ENCODE data around the gene MB21D2. TPM values are rescaled to one million over a fixed set of nuclear protein-coding genes. Genes with fewer than 3 reads are reported as not detected.

Gene MB21D2
- total and polyA plus RNA-seq, 2 experiments from 2014 or later = 8.1 to 35.9 TPM

DNA sequence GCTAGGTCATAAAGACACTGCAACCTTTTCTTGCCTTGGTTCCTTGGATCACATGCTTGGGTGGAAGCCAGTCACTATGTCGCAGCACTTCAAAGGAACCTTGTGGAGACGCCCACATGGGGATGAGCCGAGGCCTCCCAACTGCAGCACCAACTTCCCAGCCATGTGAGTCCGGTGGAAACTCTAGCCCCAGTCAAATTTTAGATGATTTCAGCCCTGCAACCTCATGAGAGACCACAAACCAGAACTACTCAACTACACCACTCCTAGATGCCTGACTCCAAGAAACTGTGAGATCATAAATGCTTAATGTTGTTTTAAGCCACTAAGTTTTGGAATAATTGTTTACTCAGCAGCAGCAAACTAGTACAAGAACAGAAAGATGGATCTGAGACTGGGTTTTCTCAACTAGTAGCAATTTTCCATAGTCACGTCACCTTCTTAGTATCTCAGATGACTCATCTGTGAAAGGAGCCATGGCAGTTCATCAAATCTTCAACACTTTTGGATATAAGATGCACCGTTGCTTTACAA lies 86.5 kb downstream of the MB21D2 start:
- TF ChIP-seq, protein P1, sequence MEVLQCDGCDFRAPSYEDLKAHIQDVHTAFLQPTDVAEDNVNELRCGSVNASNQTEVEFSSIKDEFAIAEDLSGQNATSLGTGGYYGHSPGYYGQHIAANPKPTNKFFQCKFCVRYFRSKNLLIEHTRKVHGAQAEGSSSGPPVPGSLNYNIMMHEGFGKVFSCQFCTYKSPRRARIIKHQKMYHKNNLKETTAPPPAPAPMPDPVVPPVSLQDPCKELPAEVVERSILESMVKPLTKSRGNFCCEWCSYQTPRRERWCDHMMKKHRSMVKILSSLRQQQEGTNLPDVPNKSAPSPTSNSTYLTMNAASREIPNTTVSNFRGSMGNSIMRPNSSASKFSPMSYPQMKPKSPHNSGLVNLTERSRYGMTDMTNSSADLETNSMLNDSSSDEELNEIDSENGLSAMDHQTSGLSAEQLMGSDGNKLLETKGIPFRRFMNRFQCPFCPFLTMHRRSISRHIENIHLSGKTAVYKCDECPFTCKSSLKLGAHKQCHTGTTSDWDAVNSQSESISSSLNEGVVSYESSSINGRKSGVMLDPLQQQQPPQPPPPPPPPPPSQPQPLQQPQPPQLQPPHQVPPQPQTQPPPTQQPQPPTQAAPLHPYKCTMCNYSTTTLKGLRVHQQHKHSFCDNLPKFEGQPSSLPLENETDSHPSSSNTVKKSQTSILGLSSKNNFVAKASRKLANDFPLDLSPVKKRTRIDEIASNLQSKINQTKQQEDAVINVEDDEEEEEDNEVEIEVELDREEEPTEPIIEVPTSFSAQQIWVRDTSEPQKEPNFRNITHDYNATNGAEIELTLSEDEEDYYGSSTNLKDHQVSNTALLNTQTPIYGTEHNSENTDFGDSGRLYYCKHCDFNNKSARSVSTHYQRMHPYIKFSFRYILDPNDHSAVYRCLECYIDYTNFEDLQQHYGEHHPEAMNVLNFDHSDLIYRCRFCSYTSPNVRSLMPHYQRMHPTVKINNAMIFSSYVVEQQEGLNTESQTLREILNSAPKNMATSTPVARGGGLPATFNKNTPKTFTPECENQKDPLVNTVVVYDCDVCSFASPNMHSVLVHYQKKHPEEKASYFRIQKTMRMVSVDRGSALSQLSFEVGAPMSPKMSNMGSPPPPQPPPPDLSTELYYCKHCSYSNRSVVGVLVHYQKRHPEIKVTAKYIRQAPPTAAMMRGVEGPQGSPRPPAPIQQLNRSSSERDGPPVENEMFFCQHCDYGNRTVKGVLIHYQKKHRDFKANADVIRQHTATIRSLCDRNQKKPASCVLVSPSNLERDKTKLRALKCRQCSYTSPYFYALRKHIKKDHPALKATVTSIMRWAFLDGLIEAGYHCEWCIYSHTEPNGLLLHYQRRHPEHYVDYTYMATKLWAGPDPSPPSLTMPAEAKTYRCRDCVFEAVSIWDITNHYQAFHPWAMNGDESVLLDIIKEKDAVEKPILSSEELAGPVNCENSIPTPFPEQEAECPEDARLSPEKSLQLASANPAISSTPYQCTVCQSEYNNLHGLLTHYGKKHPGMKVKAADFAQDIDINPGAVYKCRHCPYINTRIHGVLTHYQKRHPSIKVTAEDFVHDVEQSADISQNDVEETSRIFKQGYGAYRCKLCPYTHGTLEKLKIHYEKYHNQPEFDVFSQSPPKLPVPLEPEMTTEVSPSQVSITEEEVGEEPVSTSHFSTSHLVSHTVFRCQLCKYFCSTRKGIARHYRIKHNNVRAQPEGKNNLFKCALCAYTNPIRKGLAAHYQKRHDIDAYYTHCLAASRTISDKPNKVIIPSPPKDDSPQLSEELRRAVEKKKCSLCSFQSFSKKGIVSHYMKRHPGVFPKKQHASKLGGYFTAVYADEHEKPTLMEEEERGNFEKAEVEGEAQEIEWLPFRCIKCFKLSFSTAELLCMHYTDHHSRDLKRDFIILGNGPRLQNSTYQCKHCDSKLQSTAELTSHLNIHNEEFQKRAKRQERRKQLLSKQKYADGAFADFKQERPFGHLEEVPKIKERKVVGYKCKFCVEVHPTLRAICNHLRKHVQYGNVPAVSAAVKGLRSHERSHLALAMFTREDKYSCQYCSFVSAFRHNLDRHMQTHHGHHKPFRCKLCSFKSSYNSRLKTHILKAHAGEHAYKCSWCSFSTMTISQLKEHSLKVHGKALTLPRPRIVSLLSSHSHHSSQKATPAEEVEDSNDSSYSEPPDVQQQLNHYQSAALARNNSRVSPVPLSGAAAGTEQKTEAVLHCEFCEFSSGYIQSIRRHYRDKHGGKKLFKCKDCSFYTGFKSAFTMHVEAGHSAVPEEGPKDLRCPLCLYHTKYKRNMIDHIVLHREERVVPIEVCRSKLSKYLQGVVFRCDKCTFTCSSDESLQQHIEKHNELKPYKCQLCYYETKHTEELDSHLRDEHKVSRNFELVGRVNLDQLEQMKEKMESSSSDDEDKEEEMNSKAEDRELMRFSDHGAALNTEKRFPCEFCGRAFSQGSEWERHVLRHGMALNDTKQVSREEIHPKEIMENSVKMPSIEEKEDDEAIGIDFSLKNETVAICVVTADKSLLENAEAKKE (CRISPR knock-in tag; IDR thresholded peaks at IDR 0.05) = no peak
- TF ChIP-seq, protein P2, sequence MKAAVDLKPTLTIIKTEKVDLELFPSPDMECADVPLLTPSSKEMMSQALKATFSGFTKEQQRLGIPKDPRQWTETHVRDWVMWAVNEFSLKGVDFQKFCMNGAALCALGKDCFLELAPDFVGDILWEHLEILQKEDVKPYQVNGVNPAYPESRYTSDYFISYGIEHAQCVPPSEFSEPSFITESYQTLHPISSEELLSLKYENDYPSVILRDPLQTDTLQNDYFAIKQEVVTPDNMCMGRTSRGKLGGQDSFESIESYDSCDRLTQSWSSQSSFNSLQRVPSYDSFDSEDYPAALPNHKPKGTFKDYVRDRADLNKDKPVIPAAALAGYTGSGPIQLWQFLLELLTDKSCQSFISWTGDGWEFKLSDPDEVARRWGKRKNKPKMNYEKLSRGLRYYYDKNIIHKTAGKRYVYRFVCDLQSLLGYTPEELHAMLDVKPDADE (IDR thresholded peaks at IDR 0.05) = no peak
- no peak for TF ChIP-seq ZNF114 (CRISPR knock-in tag; IDR thresholded peaks at IDR 0.05)
- no peak for TF ChIP-seq POLR2AphosphoS5 (IDR thresholded peaks at IDR 0.05; ENCODE audit: low read depth)
- TF ChIP-seq JUNB (IDR thresholded peaks at IDR 0.05; ENCODE audit: unreplicated experiment) = no peak
- TF ChIP-seq EZH2phosphoT487 (IDR thresholded peaks at IDR 0.05; ENCODE audit: unreplicated experiment) = no peak
- no peaks in the 10 kb centered on the region for H3K9me2 ChIP-seq (ENCODE audit: insufficient read depth)
- DNase-seq (ENCODE audit: low spot score) (no peak), ATAC-seq (no peak)
- H3K27ac ChIP-seq (ENCODE audit: low read depth) = no peak overlapping the region
- peaks cover 92% of the 10 kb centered on the region for H3K79me2 ChIP-seq (replicated peaks; ENCODE audit: insufficient read depth)
- H3K27me3 ChIP-seq (ENCODE audit: insufficient read depth) = no peaks in the 10 kb centered on the region
- Mint-ChIP-seq H3K9me3 (no peaks in the 10 kb centered on the region; the same call in 2 of the 3 replicates), H3K27ac (no peak overlapping the region), H3K4me1 (peaks cover 22% of the 10 kb centered on the region), H3K36me3 (ENCODE audit: low read depth) (peaks cover 17% of the 10 kb centered on the region; the same call in 2 of the 3 replicates), H3K27me3 (ENCODE audit: insufficient read depth, low read depth, poor library complexity) (no peaks in the 10 kb centered on the region), H3K4me3 (no peak overlapping the region)
- peaks cover 9% of the 10 kb centered on the region; the same call in 1 of the 2 replicates for H4K20me1 ChIP-seq (replicated peaks; ENCODE audit: insufficient read depth)
- no peak overlapping the region for H2AFZ ChIP-seq
- peaks cover 18% of the 10 kb centered on the region; the same call in 1 of the 2 replicates for H3K4me1 ChIP-seq (ENCODE audit: insufficient read depth)
- H3K4me3 ChIP-seq = no peak overlapping the region
- no peak overlapping the region for H3K4me2 ChIP-seq
- no peaks in the 10 kb centered on the region for H3F3A ChIP-seq (replicated peaks; ENCODE audit: low read depth)
- H3K36me3 ChIP-seq (ENCODE audit: insufficient read depth) = no peaks in the 10 kb centered on the region

Data from GM23338 (cell line).